CD14-positive monocyte (primary cell): ENCODE measurements around the gene YKT6. TPM values are rescaled to one million over a fixed set of nuclear protein-coding genes. Genes with fewer than 3 reads are reported as not detected.

Source experiments
- DNase-seq, 3 donors: peaks; one replicate each; pipeline ENCODE4 v3.0.0-alpha.2; 2011 to 2022
- H2AFZ ChIP-seq: 2 replicates; pipeline ENCODE4 v1.6.0; 2012; ENCODE audit warnings: mild to moderate bottlenecking, low read depth, low read length, inconsistent platforms; ENCODE audit not compliant: insufficient read depth, poor library complexity, severe bottlenecking
- H3K27ac ChIP-seq, 2 donors: 1 replicate in 1 of 2; 2 replicates in 1 of 2; pipeline ENCODE4 v1.5.1; 2012 to 2013; ENCODE audit warnings: low read length in 2 of 2, control low read depth in 1 of 2, inconsistent platforms in 1 of 2, low read depth in 1 of 2, mild to moderate bottlenecking in 1 of 2
- H3K27me3 ChIP-seq, 2 donors: one replicate each; pipeline versions ENCODE4 v1.6.0 to v1.6.1; 2011 to 2013; ENCODE audit warnings: low read length in 2 of 2; ENCODE audit not compliant: control insufficient read depth in 2 of 2, insufficient read depth in 2 of 2
- H3K36me3 ChIP-seq, 2 donors: replicated peaks in 1 of 2; 1 replicate in 1 of 2; 2 replicates in 1 of 2; pipeline versions ENCODE4 v1.5.1 to v1.6.1; 2012 to 2013; ENCODE audit warnings: low read length in 2 of 2, control low read depth in 1 of 2, inconsistent platforms in 1 of 2, mild to moderate bottlenecking in 1 of 2; ENCODE audit not compliant: insufficient read depth in 2 of 2, control insufficient read depth in 1 of 2
- H3K4me1 ChIP-seq, 2 donors: 1 replicate in 1 of 2; 2 replicates in 1 of 2; pipeline versions ENCODE4 v1.5.1 to v1.6.1; 2012 to 2013; ENCODE audit warnings: low read length in 2 of 2, control low read depth in 1 of 2, inconsistent platforms in 1 of 2, mild to moderate bottlenecking in 1 of 2, moderate library complexity in 1 of 2; ENCODE audit not compliant: insufficient read depth in 2 of 2, control insufficient read depth in 1 of 2
- H3K4me2 ChIP-seq: replicated peaks from 2 replicates; pipeline ENCODE3; 2012; ENCODE audit warnings: low read length, moderate library complexity, mild to moderate bottlenecking; ENCODE audit not compliant: poor library complexity, severe bottlenecking; ENCODE audit errors: extremely low read depth
- H3K4me3 ChIP-seq, 3 experiments: fragments of 200-600 bp in 1 of 3; sonication (generic) in 1 of 3; replicated peaks in 1 of 3; 1 replicate in 2 of 3; 2 replicates in 1 of 3; pipeline ENCODE4 v1.5.1; 2011 to 2013; ENCODE audit warnings: low read length in 3 of 3, mild to moderate bottlenecking in 3 of 3, control low read depth in 2 of 3, low read depth in 2 of 3, inconsistent platforms in 1 of 3, moderate library complexity in 1 of 3
- H3K79me2 ChIP-seq: 2 replicates; pipeline ENCODE4 v1.6.0; 2012; ENCODE audit warnings: mild to moderate bottlenecking, control low read depth, inconsistent platforms, low read length, moderate library complexity; ENCODE audit not compliant: insufficient read depth
- H3K9ac ChIP-seq: 2 replicates; pipeline ENCODE4 v1.6.0; 2017; ENCODE audit warnings: low read length, mild to moderate bottlenecking; ENCODE audit not compliant: insufficient read depth, poor library complexity, severe bottlenecking
- H3K9me3 ChIP-seq, 2 donors: replicated peaks in 1 of 2; 1 replicate in 1 of 2; 2 replicates in 1 of 2; pipeline versions ENCODE4 v1.5.1 to v1.6.1; 2012 to 2013; ENCODE audit warnings: low read length in 2 of 2, control low read depth in 1 of 2; ENCODE audit not compliant: control insufficient read depth in 1 of 2, insufficient read depth in 1 of 2
- H4K20me1 ChIP-seq: 2 replicates; pipeline ENCODE4 v1.6.0; 2012; ENCODE audit warnings: mild to moderate bottlenecking, low read length, control low read depth, moderate library complexity; ENCODE audit not compliant: insufficient read depth
- H3K27ac Mint-ChIP-seq, 7 donors: one replicate each; pipeline ENCODE4 v1.8.0; 2020; ENCODE audit warnings: mild to moderate bottlenecking in 7 of 7, mixed read lengths in 7 of 7, moderate library complexity in 6 of 7, inconsistent platforms in 2 of 7
- H3K27me3 Mint-ChIP-seq, 3 donors: one replicate each; pipeline ENCODE4 v1.8.0; 2021 to 2022; ENCODE audit warnings: low read depth in 3 of 3, mild to moderate bottlenecking in 3 of 3, mixed read lengths in 3 of 3, moderate library complexity in 3 of 3, inconsistent platforms in 1 of 3
- H3K36me3 Mint-ChIP-seq, 2 donors: one replicate each; pipeline ENCODE4 v1.8.0; 2020; ENCODE audit warnings: mixed read lengths in 2 of 2, inconsistent platforms in 1 of 2, mild to moderate bottlenecking in 1 of 2
- H3K4me1 Mint-ChIP-seq: one replicate; pipeline ENCODE4 v1.8.0; 2020; ENCODE audit warnings: mild to moderate bottlenecking, mixed read lengths
- H3K4me3 Mint-ChIP-seq, 2 donors: one replicate each; pipeline ENCODE4 v1.8.0; 2020; ENCODE audit warnings: mild to moderate bottlenecking in 2 of 2, mixed read lengths in 2 of 2, moderate library complexity in 1 of 2
- H3K9me3 Mint-ChIP-seq, 7 donors: one replicate each; pipeline ENCODE4 v1.8.0; 2020 to 2022; ENCODE audit warnings: mixed read lengths in 7 of 7, mild to moderate bottlenecking in 6 of 7, moderate library complexity in 6 of 7, inconsistent platforms in 2 of 7
- WGBS: methylation state at CpG from one replicate; pipeline ENCODE4 v1.1.5; 2013; ENCODE audit warnings: missing lambda C conversion rate; ENCODE audit not compliant: insufficient coverage; 5-methylcytosine and 5-hydroxymethylcytosine counted together
- intact Hi-C, 2 donors: fragments of 100-400 bp; cut with micrococcal nuclease; formaldehyde crosslinking; loops; one replicate each; pipeline versions ENCODE4 v1.15.0 to v1.15.1; 2023
- polyA plus RNA-seq, 3 donors: library from polyadenylated mRNA; depleted of rRNA in 1 of 3; unstranded in 2 of 3; stranded (reverse) in 1 of 3; fragments of 300-500 nt in 2 of 3; fragments of >200 nt in 1 of 3; fragmentation: Illumina TruSeq in 2 of 3; gene quantifications; 1 replicate in 2 of 3; 2 replicates in 1 of 3; pipeline ENCODE4 v1.2.3, GENCODE V29; 2012 to 2021
- TF ChIP-seq, protein P1 (sequence below): fragments of 200-600 bp; IDR thresholded peaks from one replicate; pipeline ENCODE4 v1.8.0; 2022; ENCODE audit warnings: antibody characterized with exemption, mild to moderate bottlenecking

The YKT6 gene
- polyA plus RNA-seq, 3 donors = 26.4 to 45.7 (median 35.2) TPM

DNA sequence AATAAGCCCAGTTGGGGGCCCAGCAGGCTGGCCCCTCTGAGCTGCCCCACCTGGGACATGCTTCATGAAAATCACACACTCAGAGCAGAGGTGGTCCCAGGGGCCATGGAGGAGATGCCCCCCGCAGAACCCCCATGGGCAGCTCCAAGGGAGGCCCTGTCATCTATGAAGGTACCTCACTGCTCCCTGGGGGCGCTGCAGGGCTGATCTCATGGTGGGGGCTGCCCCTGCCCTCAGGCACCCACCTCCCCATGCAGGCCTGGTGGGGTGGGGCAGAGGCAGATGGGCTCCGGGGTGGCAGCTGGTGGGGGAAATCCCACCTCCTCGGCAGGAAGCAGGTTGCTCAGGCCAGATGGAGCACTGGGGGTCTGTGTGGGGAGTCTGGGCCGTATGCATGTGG is 60.5 kb downstream of the YKT6 start:
- Mint-ChIP-seq H3K27ac (no peak overlapping the region), H3K9me3 (peaks cover 0 to 2% (median 0%) of the 10 kb centered on the region in 7 donors), H3K36me3 (no peaks in the 10 kb centered on the region), H3K4me3 (no peak overlapping the region), H3K27me3 (peaks cover 0 to 9% (median 0%) of the 10 kb centered on the region in 3 donors), H3K4me1 (peaks cover 15% of the 10 kb centered on the region)
- Histone ChIP-seq H3K4me2 (no peak overlapping the region), H3K79me2 (no peaks in the 10 kb centered on the region), H3K36me3 (no peaks in the 10 kb centered on the region), H3K9me3 (no peaks in the 10 kb centered on the region), H4K20me1 (no peaks in the 10 kb centered on the region), H3K27me3 (no peaks in the 10 kb centered on the region), H3K4me1 (peaks cover 13 to 14% of the 10 kb centered on the region in 2 donors), H2AFZ (no peak overlapping the region), H3K27ac (no peak overlapping the region), H3K4me3 (no peak overlapping the region), H3K9ac (peak overlapping the region; percentile 4)
- DNase-seq = no peak
- TF ChIP-seq, protein P1, sequence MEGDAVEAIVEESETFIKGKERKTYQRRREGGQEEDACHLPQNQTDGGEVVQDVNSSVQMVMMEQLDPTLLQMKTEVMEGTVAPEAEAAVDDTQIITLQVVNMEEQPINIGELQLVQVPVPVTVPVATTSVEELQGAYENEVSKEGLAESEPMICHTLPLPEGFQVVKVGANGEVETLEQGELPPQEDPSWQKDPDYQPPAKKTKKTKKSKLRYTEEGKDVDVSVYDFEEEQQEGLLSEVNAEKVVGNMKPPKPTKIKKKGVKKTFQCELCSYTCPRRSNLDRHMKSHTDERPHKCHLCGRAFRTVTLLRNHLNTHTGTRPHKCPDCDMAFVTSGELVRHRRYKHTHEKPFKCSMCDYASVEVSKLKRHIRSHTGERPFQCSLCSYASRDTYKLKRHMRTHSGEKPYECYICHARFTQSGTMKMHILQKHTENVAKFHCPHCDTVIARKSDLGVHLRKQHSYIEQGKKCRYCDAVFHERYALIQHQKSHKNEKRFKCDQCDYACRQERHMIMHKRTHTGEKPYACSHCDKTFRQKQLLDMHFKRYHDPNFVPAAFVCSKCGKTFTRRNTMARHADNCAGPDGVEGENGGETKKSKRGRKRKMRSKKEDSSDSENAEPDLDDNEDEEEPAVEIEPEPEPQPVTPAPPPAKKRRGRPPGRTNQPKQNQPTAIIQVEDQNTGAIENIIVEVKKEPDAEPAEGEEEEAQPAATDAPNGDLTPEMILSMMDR = no peak
- intact Hi-C loops = no loop called here
- no CpG with 5 or more reads among the region's 5 CpGs for WGBS

DNA sequence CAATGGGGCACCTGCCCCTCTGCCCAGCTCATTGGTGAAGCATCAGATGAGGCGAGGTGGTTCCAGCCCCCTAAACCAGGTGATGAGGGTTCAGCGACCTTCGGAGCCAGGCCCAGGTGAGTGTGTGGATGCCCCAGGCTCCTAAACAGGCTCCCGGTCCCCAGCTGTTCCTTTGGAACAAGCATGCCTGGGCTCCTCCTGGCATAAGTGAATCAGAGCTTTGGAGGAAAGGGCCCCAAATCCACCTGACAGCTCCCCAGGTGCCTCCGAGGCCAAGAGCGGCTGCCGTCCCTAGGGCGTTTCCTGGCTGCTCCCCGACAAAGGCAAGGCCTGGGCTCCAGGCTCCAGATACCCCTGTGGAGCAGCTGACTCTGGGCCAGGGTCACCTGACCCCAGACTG is 61.3 kb downstream of the YKT6 start:
- H3K36me3 Mint-ChIP-seq = no peaks in the 10 kb centered on the region

More for the DNA sequence above, 61.3 kb downstream of the YKT6 start:
- no peak overlapping the region for H3K4me3 ChIP-seq
- TF ChIP-seq, protein P1 = no peak
- H3K27me3 ChIP-seq = no peaks in the 10 kb centered on the region
- Mint-ChIP-seq H3K9me3 (peaks cover 0 to 2% (median 0%) of the 10 kb centered on the region in 7 donors), H3K4me1 (peaks cover 15% of the 10 kb centered on the region), H3K27ac (no peak overlapping the region), H3K4me3 (no peak overlapping the region), H3K27me3 (peaks cover 0 to 9% (median 0%) of the 10 kb centered on the region in 3 donors)
- 93% methylated on average over 9 of the region's 9 CpGs for WGBS
- intact Hi-C loops = no loop called here
- H3K36me3 ChIP-seq = no peaks in the 10 kb centered on the region
- H3K4me2 ChIP-seq = no peak overlapping the region
- H3K9ac ChIP-seq = no peak overlapping the region
- no peaks in the 10 kb centered on the region for H3K79me2 ChIP-seq
- H3K27ac ChIP-seq = no peak overlapping the region
- no peak overlapping the region for H2AFZ ChIP-seq
- DNase-seq = no peak
- H3K4me1 ChIP-seq = peaks cover 13 to 14% of the 10 kb centered on the region in 2 donors
- H3K9me3 ChIP-seq = no peaks in the 10 kb centered on the region
- no peaks in the 10 kb centered on the region for H4K20me1 ChIP-seq
